Inferior parietal cortex (tissue), 1 donor: ENCODE measurements around the gene TADA2B.

Experiments
- DNase-seq: peaks from one replicate; pipeline ENCODE4 v3.0.0-alpha.2; 2016; ENCODE audit errors: extremely low spot score

TADA2B gene

GRCh38 chr4:7017446-7018048 lies 25.6 kb upstream of the TADA2B start:
- no peak for DNase-seq

GRCh38 chr4:7018281-7018680 lies 24.9 kb upstream of the TADA2B start:
- DNase-seq = no peak

- no peak for DNase-seq
Observed at GRCh38 chr4:7019367-7019766, 23.8 kb upstream of the TADA2B start.

- no peak for DNase-seq
Observed at GRCh38 chr4:7020290-7020689, 22.9 kb upstream of the TADA2B start.

- no peak for DNase-seq
Observed at GRCh38 chr4:7020856-7021255, 22.3 kb upstream of the TADA2B start.

GRCh38 chr4:7021355-7021754 lies 21.8 kb upstream of the TADA2B start:
- no peak for DNase-seq

- DNase-seq = no peak
Observed at GRCh38 chr4:7021930-7022664, 21.1 kb upstream of the TADA2B start.

GRCh38 chr4:7023486-7023885 lies 19.7 kb upstream of the TADA2B start:
- no peak for DNase-seq

- no peak for DNase-seq
Observed at GRCh38 chr4:7023901-7024300, 19.3 kb upstream of the TADA2B start.

- DNase-seq = no peak
Observed at GRCh38 chr4:7024336-7024890, 18.8 kb upstream of the TADA2B start.

GRCh38 chr4:7025040-7025602 lies 18.1 kb upstream of the TADA2B start:
- no peak for DNase-seq

- DNase-seq = no peak
Observed at GRCh38 chr4:7026107-7026506, 17.1 kb upstream of the TADA2B start.

GRCh38 chr4:7027284-7027683 lies 15.9 kb upstream of the TADA2B start:
- no peak for DNase-seq

GRCh38 chr4:7027913-7028312 lies 15.3 kb upstream of the TADA2B start:
- no peak for DNase-seq

GRCh38 chr4:7029212-7029611 lies 14.0 kb upstream of the TADA2B start:
- DNase-seq = peak; percentile 23

GRCh38 chr4:7029921-7030320 lies 13.3 kb upstream of the TADA2B start:
- no peak for DNase-seq

GRCh38 chr4:7030856-7031255 lies 12.3 kb upstream of the TADA2B start:
- DNase-seq = no peak

GRCh38 chr4:7031558-7032449 lies 11.4 kb upstream of the TADA2B start:
- no peak for DNase-seq

GRCh38 chr4:7032596-7032995 lies 10.6 kb upstream of the TADA2B start:
- DNase-seq = no peak

GRCh38 chr4:7034262-7035081 lies 8.7 kb upstream of the TADA2B start:
- no peak for DNase-seq

GRCh38 chr4:7037425-7037824 lies 5.7 kb upstream of the TADA2B start:
- DNase-seq = no peak
